AG10803 (cell line): ENCODE results near the gene GRHL3.

Experiments
- DNase-seq: peaks from one replicate; pipeline ENCODE4 v3.0.0; 2010; ENCODE audit warnings: low read depth
- H3K4me3 ChIP-seq: 2 replicates; pipeline ENCODE4 v1.5.1; 2011; ENCODE audit warnings: mild to moderate bottlenecking, low read length, control low read depth
- CTCF ChIP-seq: conservative IDR thresholded peaks from 2 replicates; pipeline ENCODE4 v1.5.1; 2011; ENCODE audit warnings: mild to moderate bottlenecking, low read length, control low read depth, inconsistent platforms

The GRHL3 gene

GRCh38 chr1:24351247-24351646 is 32.1 kb downstream of the GRHL3 start:
- no peak overlapping the region for H3K4me3 ChIP-seq
- no peak for DNase-seq
- no peak for TF ChIP-seq CTCF

- DNase-seq = peak; percentile 27
- no peak for TF ChIP-seq CTCF
- no peak overlapping the region for H3K4me3 ChIP-seq
These were observed 32.9 kb downstream of the GRHL3 start for GRCh38 chr1:24351918-24352627.

GRCh38 chr1:24353292-24353891 is 34.2 kb downstream of the GRHL3 start:
- TF ChIP-seq CTCF = no peak
- DNase-seq = no peak
- H3K4me3 ChIP-seq = no peak overlapping the region

- H3K4me3 ChIP-seq = no peak overlapping the region
- DNase-seq = no peak
- TF ChIP-seq CTCF = no peak
These were observed 36.3 kb downstream of the GRHL3 start for GRCh38 chr1:24355466-24355865.

- no peak for DNase-seq
- H3K4me3 ChIP-seq = no peak overlapping the region
- TF ChIP-seq CTCF = no peak
These were observed 37.9 kb downstream of the GRHL3 start for GRCh38 chr1:24357038-24357437.

- no peak overlapping the region for H3K4me3 ChIP-seq
- TF ChIP-seq CTCF = no peak
- DNase-seq = no peak
These were observed 41.5 kb downstream of the GRHL3 start for GRCh38 chr1:24360681-24361080.

GRCh38 chr1:24361811-24362210 is 42.7 kb downstream of the GRHL3 start:
- TF ChIP-seq CTCF = no peak
- no peak overlapping the region for H3K4me3 ChIP-seq
- DNase-seq = no peak
